Measurements from ENCODE around the gene ATP6V0D1. TPM values are rescaled to one million over a fixed set of nuclear protein-coding genes. Genes with fewer than 3 reads are reported as not detected.
A peak's percentile ranks its signal among the peaks of the same experiment; 100 is the strongest.

Gene ATP6V0D1
- total and polyA plus RNA-seq, 9 donors = 32.5 to 113 (median 63.0) TPM

GRCh38 chr16:67445441-67445912, 35.5 kb downstream of the ATP6V0D1 start:
- DNase-seq = peak in 3 of 5 donors; percentile 54 to 79 (median 69)
- intact Hi-C loops (cut with DNase I) = loop anchor here in 1 of 4 donors (2.0 kb wide), 1 partner anchor 13 kb away; no protein-coding TSS in a partner anchor

GRCh38 chr16:67445126-67445426, 35.9 kb downstream of the ATP6V0D1 start:
- DNase-seq = no peak
- TF ChIP-seq POLR2A (IDR thresholded peaks at IDR 0.05) (no peak), CTCF (IDR thresholded peaks at IDR 0.05) (no peak), EP300 (IDR thresholded peaks at IDR 0.05) (no peak)
- peak overlapping the region in 1 of 2 donors; percentile 66 for H3K27ac ChIP-seq
- H3K9me3 ChIP-seq = no peaks in the 10 kb centered on the region
- H3K4me1 ChIP-seq (ENCODE audit: insufficient read depth) = peaks cover 69% of the 10 kb centered on the region
- WGBS, 3 donors = 64 to 72% (median 64%) methylated on average over 7 of the region's 7 CpGs
- no peaks in the 10 kb centered on the region for H3K36me3 ChIP-seq
- H3K4me3 ChIP-seq = no peak overlapping the region
- intact Hi-C loops (cut with DNase I) = loop anchor here in 1 of 4 donors (2.0 kb wide), 1 partner anchor 14 kb away; no protein-coding TSS in a partner anchor
- H3K27me3 ChIP-seq = no peaks in the 10 kb centered on the region

More at GRCh38 chr16:67445441-67445912, 35.5 kb downstream of the ATP6V0D1 start:
- peak overlapping the region in 1 of 2 donors; percentile 66 for H3K27ac ChIP-seq
- no peaks in the 10 kb centered on the region for H3K36me3 ChIP-seq
- WGBS, 3 donors = 5 to 27% (median 24%) methylated on average over 3 of the region's 3 CpGs
- H3K27me3 ChIP-seq = no peaks in the 10 kb centered on the region
- no peak overlapping the region for H3K4me3 ChIP-seq
- H3K4me1 ChIP-seq (ENCODE audit: insufficient read depth) = peaks cover 71% of the 10 kb centered on the region
- no peaks in the 10 kb centered on the region for H3K9me3 ChIP-seq
- TF ChIP-seq EP300 (IDR thresholded peaks at IDR 0.05) = no peak
- TF ChIP-seq CTCF (IDR thresholded peaks at IDR 0.05) = peak in 1 of 3 donors; percentile 7

- Histone ChIP-seq H3K27ac (peak overlapping the region in 1 of 2 donors; percentile 66), H3K9me3 (no peaks in the 10 kb centered on the region), H3K4me3 (no peak overlapping the region), H3K4me1 (ENCODE audit: insufficient read depth) (peaks cover 63% of the 10 kb centered on the region), H3K36me3 (no peaks in the 10 kb centered on the region), H3K27me3 (no peaks in the 10 kb centered on the region)
- 84 to 87% (median 85%) methylated on average over 21 to 22 of the region's 22 CpGs for WGBS, 3 donors
- peak in 1 of 5 donors; percentile 28 for DNase-seq
- TF ChIP-seq CTCF (IDR thresholded peaks at IDR 0.05) (no peak), EP300 (IDR thresholded peaks at IDR 0.05) (no peak), POLR2A (IDR thresholded peaks at IDR 0.05) (no peak)
- intact Hi-C loops (cut with DNase I) = loop anchor here in 1 of 4 donors (2.0 kb wide), 1 partner anchor 14 kb away; no protein-coding TSS in a partner anchor
These were observed 36.5 kb downstream of the ATP6V0D1 start for GRCh38 chr16:67444259-67445125.

GRCh38 chr16:67443265-67443664, 37.7 kb downstream of the ATP6V0D1 start:
- TF ChIP-seq POLR2A (IDR thresholded peaks at IDR 0.05) (no peak), EP300 (IDR thresholded peaks at IDR 0.05) (no peak), CTCF (IDR thresholded peaks at IDR 0.05) (no peak)
- DNase-seq = peak; percentile 73 to 82 (median 78)
- WGBS, 3 donors = 22 to 35% (median 23%) methylated on average over 6 of the region's 6 CpGs
- Histone ChIP-seq H3K4me1 (ENCODE audit: insufficient read depth) (peaks cover 60% of the 10 kb centered on the region), H3K27me3 (no peaks in the 10 kb centered on the region), H3K9me3 (no peaks in the 10 kb centered on the region), H3K36me3 (no peaks in the 10 kb centered on the region), H3K27ac (peak overlapping the region in 1 of 2 donors; percentile 58), H3K4me3 (no peak overlapping the region)
- intact Hi-C loops (cut with DNase I) = no loop called here
